ENCODE data around the gene DLEC1. TPM values are rescaled to one million over a fixed set of nuclear protein-coding genes. Genes with fewer than 3 reads are reported as not detected.

DLEC1 gene
- total RNA-seq, 1 donor from 2014 or later, result 0.54 TPM

GRCh38 chr3:38114875-38115644 lies 76.1 kb downstream of the DLEC1 start:
- Histone ChIP-seq H3K27me3 (ENCODE audit: insufficient read depth, low read length) (no peaks in the 10 kb centered on the region), H3K9me3 (ENCODE audit: insufficient read depth, low read depth, low read length) (no peaks in the 10 kb centered on the region), H3K4me2 (ENCODE audit: low read length) (no peak overlapping the region), H3K36me3 (ENCODE audit: insufficient read depth, low read length) (no peaks in the 10 kb centered on the region), H4K20me1 (ENCODE audit: insufficient read depth, low read length) (peaks cover 3% of the 10 kb centered on the region), H3K4me3 (ENCODE audit: insufficient read depth, low read depth, low read length) (no peak overlapping the region), H3K79me2 (ENCODE audit: insufficient read depth, low read length) (no peaks in the 10 kb centered on the region), H2AFZ (ENCODE audit: low read depth, low read length) (no peak overlapping the region), H3K27ac (ENCODE audit: low read depth, low read length) (no peak overlapping the region), H3K4me1 (ENCODE audit: insufficient read depth, low read length) (no peaks in the 10 kb centered on the region), H3K9ac (ENCODE audit: low read length) (no peak overlapping the region)
- H3K9me3 Mint-ChIP-seq (ENCODE audit: unreplicated experiment), result peaks cover 2% of the 10 kb centered on the region
- peaks cover 17% of the 10 kb centered on the region for H3K27me3 Mint-ChIP-seq (ENCODE audit: low read depth, unreplicated experiment)
- peaks cover 11% of the 10 kb centered on the region for H3K36me3 Mint-ChIP-seq (ENCODE audit: low read depth, unreplicated experiment)
- no peak overlapping the region for H3K4me3 Mint-ChIP-seq (ENCODE audit: unreplicated experiment)
- FAIRE-seq, result no peak
- H3K4me1 Mint-ChIP-seq (ENCODE audit: low read depth, unreplicated experiment), result no peaks in the 10 kb centered on the region
- no peak overlapping the region for H3K27ac Mint-ChIP-seq (ENCODE audit: unreplicated experiment)
- TF ChIP-seq CTCF (IDR thresholded peaks at IDR 0.05; ENCODE audit: insufficient read depth, low read depth, low read length) (no peak), EZH2 (IDR thresholded peaks at IDR 0.05; ENCODE audit: insufficient read depth, low read length) (no peak)
- DNase-seq (ENCODE audit: low read depth), result no peak

GRCh38 chr3:38115645-38116427 lies 76.8 kb downstream of the DLEC1 start:
- Histone ChIP-seq H3K4me1 (ENCODE audit: insufficient read depth, low read length) (no peaks in the 10 kb centered on the region), H4K20me1 (ENCODE audit: insufficient read depth, low read length) (peaks cover 3% of the 10 kb centered on the region), H3K4me2 (ENCODE audit: low read length) (no peak overlapping the region), H2AFZ (ENCODE audit: low read depth, low read length) (no peak overlapping the region), H3K27me3 (ENCODE audit: insufficient read depth, low read length) (no peaks in the 10 kb centered on the region), H3K4me3 (ENCODE audit: insufficient read depth, low read depth, low read length) (no peak overlapping the region), H3K9me3 (ENCODE audit: insufficient read depth, low read depth, low read length) (no peaks in the 10 kb centered on the region), H3K27ac (ENCODE audit: low read depth, low read length) (no peak overlapping the region), H3K36me3 (ENCODE audit: insufficient read depth, low read length) (no peaks in the 10 kb centered on the region), H3K9ac (ENCODE audit: low read length) (no peak overlapping the region), H3K79me2 (ENCODE audit: insufficient read depth, low read length) (no peaks in the 10 kb centered on the region)
- Mint-ChIP-seq H3K4me1 (ENCODE audit: low read depth, unreplicated experiment) (no peaks in the 10 kb centered on the region), H3K36me3 (ENCODE audit: low read depth, unreplicated experiment) (peaks cover 11% of the 10 kb centered on the region), H3K27me3 (ENCODE audit: low read depth, unreplicated experiment) (peaks cover 14% of the 10 kb centered on the region), H3K4me3 (ENCODE audit: unreplicated experiment) (no peak overlapping the region), H3K27ac (ENCODE audit: unreplicated experiment) (peak overlapping the region; percentile 16), H3K9me3 (ENCODE audit: unreplicated experiment) (peaks cover 2% of the 10 kb centered on the region)
- no peak for DNase-seq (ENCODE audit: low read depth)
- no peak for TF ChIP-seq EZH2 (IDR thresholded peaks at IDR 0.05; ENCODE audit: insufficient read depth, low read length)
- no peak for TF ChIP-seq CTCF (IDR thresholded peaks at IDR 0.05; ENCODE audit: insufficient read depth, low read depth, low read length)
- no peak for FAIRE-seq
